ENCODE results near the gene C7orf25.

- TF ChIP-seq CTCF (IDR thresholded peaks at IDR 0.05; ENCODE audit: low read depth, low read length) = no peak
- no peak for TF ChIP-seq POLR2A (IDR thresholded peaks at IDR 0.05; ENCODE audit: extremely low read depth, insufficient read length)
- no peak for TF ChIP-seq MYC (IDR thresholded peaks at IDR 0.05; ENCODE audit: low read depth, low read length)
- TF ChIP-seq, protein P1, sequence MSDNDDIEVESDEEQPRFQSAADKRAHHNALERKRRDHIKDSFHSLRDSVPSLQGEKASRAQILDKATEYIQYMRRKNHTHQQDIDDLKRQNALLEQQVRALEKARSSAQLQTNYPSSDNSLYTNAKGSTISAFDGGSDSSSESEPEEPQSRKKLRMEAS (IDR thresholded peaks at IDR 0.05; ENCODE audit: low read depth, low read length) = no peak
Measured at GRCh38 chr7:42932811-42933591, 21.1 kb upstream of the C7orf25 start.
